SK-N-SH treated with all-trans-retinoic acid at 6 μM for 48 hours (cell line): ENCODE measurements around the gene TMEM135.

Source experiments
- ATAC-seq: fragments of 200-7000 bp; cut with Tn5 transposase; 3 replicates; pipeline ENCODE4 v1.9.1; 2020; ENCODE audit warnings: mild to moderate bottlenecking, moderate library complexity
- ARNTL ChIP-seq: fragments of 450-650 bp; formaldehyde crosslinking; IDR thresholded peaks from 2 replicates; pipeline ENCODE4 v1.5.0; 2020; ENCODE audit warnings: low read depth, mild to moderate bottlenecking, moderate library complexity, borderline replicate concordance
- BACH2 ChIP-seq: fragments of 250-450 bp; sonication (Bioruptor Pico); IDR thresholded peaks from 2 replicates; pipeline ENCODE4 v1.9.0; 2021; ENCODE audit warnings: mild to moderate bottlenecking, borderline replicate concordance
- CSDC2 ChIP-seq: fragments of 250-450 bp; sonication (Bioruptor Pico); IDR thresholded peaks from 2 replicates; pipeline ENCODE4 v1.5.0; 2020; ENCODE audit warnings: mild to moderate bottlenecking, moderate library complexity
- ESRRG ChIP-seq: fragments of 250-450 bp; sonication (Bioruptor Pico); IDR thresholded peaks from 2 replicates; pipeline ENCODE4 v1.6.1; 2021; ENCODE audit warnings: mild to moderate bottlenecking
- GLIS3 ChIP-seq: fragments of 250-450 bp; sonication (Bioruptor Pico); IDR thresholded peaks from 2 replicates; pipeline ENCODE4 v1.5.0; 2020; ENCODE audit warnings: mild to moderate bottlenecking, moderate library complexity
- ISL1 ChIP-seq: fragments of 250-450 bp; sonication (Bioruptor Pico); IDR thresholded peaks from 2 replicates; pipeline ENCODE4 v2.1.2; 2022; ENCODE audit warnings: mild to moderate bottlenecking, moderate library complexity
- OSR1 ChIP-seq: fragments of 250-450 bp; sonication (Bioruptor Pico); IDR thresholded peaks from 2 replicates; pipeline ENCODE4 v1.8.0; 2022; ENCODE audit warnings: moderate library complexity, mild to moderate bottlenecking, inconsistent platforms
- PPARA ChIP-seq: fragments of 250-450 bp; sonication (Bioruptor Pico); IDR thresholded peaks from 2 replicates; pipeline ENCODE4 v1.5.0; 2020; ENCODE audit warnings: mild to moderate bottlenecking, borderline replicate concordance
- RARB ChIP-seq: fragments of 250-450 bp; sonication (Bioruptor Pico); IDR thresholded peaks from 2 replicates; pipeline ENCODE4 v1.8.0; 2021; ENCODE audit warnings: mild to moderate bottlenecking, moderate library complexity
- SNAI2 ChIP-seq: fragments of 250-450 bp; sonication (Bioruptor Pico); IDR thresholded peaks from 2 replicates; pipeline ENCODE4 v1.5.0; 2020; ENCODE audit warnings: mild to moderate bottlenecking, moderate library complexity
- TCF4 ChIP-seq: fragments of 250-450 bp; sonication (Bioruptor Pico); IDR thresholded peaks from 2 replicates; pipeline ENCODE4 v1.8.0; 2021; ENCODE audit warnings: mild to moderate bottlenecking, moderate library complexity, borderline replicate concordance
- TOX ChIP-seq: fragments of 250-450 bp; sonication (Bioruptor Pico); IDR thresholded peaks from 2 replicates; pipeline ENCODE4 v1.8.0; 2021; ENCODE audit warnings: mild to moderate bottlenecking, moderate library complexity, borderline replicate concordance
- TSHZ2 ChIP-seq: fragments of 250-450 bp; sonication (Bioruptor Pico); IDR thresholded peaks from 2 replicates; pipeline ENCODE4 v1.5.0; 2020; ENCODE audit warnings: mild to moderate bottlenecking, moderate library complexity
- ZFP3 ChIP-seq: fragments of 250-450 bp; sonication (Bioruptor Pico); IDR thresholded peaks from 2 replicates; pipeline ENCODE4 v1.5.0; 2020; ENCODE audit warnings: mild to moderate bottlenecking, moderate library complexity
- ZFP30 ChIP-seq: fragments of 450-650 bp; formaldehyde crosslinking; IDR thresholded peaks from 2 replicates; pipeline ENCODE4 v1.5.0; 2022; ENCODE audit warnings: mild to moderate bottlenecking, moderate library complexity
- ZNF565 ChIP-seq: fragments of 450-650 bp; formaldehyde crosslinking; conservative IDR thresholded peaks from 2 replicates; pipeline ENCODE4 v1.5.0; 2020; ENCODE audit warnings: low read depth, mild to moderate bottlenecking, moderate library complexity
- ZNF70 ChIP-seq: fragments of 450-650 bp; formaldehyde crosslinking; IDR thresholded peaks from 2 replicates; pipeline ENCODE4 v1.5.0; 2020; ENCODE audit warnings: mild to moderate bottlenecking, moderate library complexity
- ZNF8 ChIP-seq: fragments of 450-650 bp; formaldehyde crosslinking; IDR thresholded peaks from 2 replicates; pipeline ENCODE4 v1.5.0; 2020; ENCODE audit warnings: mild to moderate bottlenecking, moderate library complexity
- TF ChIP-seq, protein P1 (sequence below): fragments of 250-450 bp; sonication (Bioruptor Pico); IDR thresholded peaks from 2 replicates; pipeline ENCODE4 v1.8.0; 2021; ENCODE audit warnings: low read depth, mild to moderate bottlenecking, moderate library complexity, borderline replicate concordance
- TF ChIP-seq, protein P2 (sequence below): fragments of 250-450 bp; sonication (Bioruptor Pico); IDR thresholded peaks from 2 replicates; pipeline ENCODE4 v1.5.1; 2021; ENCODE audit warnings: mild to moderate bottlenecking, moderate library complexity
- TF ChIP-seq, protein P3 (sequence below): fragments of 250-450 bp; sonication (Bioruptor Pico); IDR thresholded peaks from 2 replicates; pipeline ENCODE4 v1.8.0; 2020; ENCODE audit warnings: mild to moderate bottlenecking, moderate library complexity, borderline replicate concordance
- TF ChIP-seq, protein P4 (sequence below): fragments of 250-450 bp; sonication (Bioruptor Pico); IDR thresholded peaks from 2 replicates; pipeline ENCODE4 v1.5.1; 2020; ENCODE audit warnings: low read depth, mild to moderate bottlenecking, moderate library complexity

Gene TMEM135

DNA sequence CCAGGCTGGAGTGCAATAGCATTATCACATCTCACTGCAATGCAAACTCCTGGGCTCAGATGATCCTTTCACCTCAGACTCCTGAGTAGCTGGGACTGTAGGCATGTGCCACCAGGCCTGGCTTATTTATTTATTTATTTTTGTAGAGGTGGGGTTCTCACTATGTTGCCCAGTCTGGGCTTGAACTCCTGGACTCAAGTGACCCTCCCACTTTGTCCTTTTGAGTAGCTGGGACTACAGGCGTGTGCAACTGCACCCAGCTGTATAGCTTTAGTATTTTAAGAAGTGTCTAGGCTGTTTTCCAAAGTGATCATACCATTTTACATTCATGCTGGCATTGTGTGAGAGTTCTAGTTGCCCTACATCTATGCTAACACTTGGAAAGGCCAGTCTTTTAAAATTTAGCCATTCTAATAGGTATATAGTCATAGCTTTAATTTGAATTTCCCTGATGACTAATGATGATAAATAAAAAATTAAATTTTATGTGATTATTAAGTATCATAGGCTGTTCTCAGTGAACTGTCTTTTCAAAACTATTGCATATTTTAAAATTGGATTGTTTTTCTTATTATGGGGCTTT is 96.9 kb downstream of the TMEM135 start:
- TF ChIP-seq ZNF565 (CRISPR knock-in tag) (no peak), SNAI2 (CRISPR knock-in tag) (no peak), ZFP3 (CRISPR knock-in tag) (no peak), ARNTL (CRISPR knock-in tag) (no peak), GLIS3 (CRISPR knock-in tag) (no peak), TCF4 (CRISPR knock-in tag) (no peak), ESRRG (CRISPR knock-in tag) (no peak), CSDC2 (CRISPR knock-in tag) (no peak), BACH2 (CRISPR knock-in tag) (no peak), TSHZ2 (CRISPR knock-in tag) (no peak), PPARA (no peak), ZFP30 (CRISPR knock-in tag) (no peak), RARB (CRISPR knock-in tag) (no peak), ZNF8 (CRISPR knock-in tag) (no peak), TOX (no peak), OSR1 (CRISPR knock-in tag) (no peak)
- TF ChIP-seq, protein P1, sequence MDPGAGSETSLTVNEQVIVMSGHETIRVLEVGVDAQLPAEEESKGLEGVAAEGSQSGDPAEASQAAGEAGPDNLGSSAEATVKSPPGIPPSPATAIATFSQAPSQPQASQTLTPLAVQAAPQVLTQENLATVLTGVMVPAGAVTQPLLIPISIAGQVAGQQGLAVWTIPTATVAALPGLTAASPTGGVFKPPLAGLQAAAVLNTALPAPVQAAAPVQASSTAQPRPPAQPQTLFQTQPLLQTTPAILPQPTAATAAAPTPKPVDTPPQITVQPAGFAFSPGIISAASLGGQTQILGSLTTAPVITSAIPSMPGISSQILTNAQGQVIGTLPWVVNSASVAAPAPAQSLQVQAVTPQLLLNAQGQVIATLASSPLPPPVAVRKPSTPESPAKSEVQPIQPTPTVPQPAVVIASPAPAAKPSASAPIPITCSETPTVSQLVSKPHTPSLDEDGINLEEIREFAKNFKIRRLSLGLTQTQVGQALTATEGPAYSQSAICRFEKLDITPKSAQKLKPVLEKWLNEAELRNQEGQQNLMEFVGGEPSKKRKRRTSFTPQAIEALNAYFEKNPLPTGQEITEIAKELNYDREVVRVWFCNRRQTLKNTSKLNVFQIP (CRISPR knock-in tag), result no peak
- TF ChIP-seq, protein P2, sequence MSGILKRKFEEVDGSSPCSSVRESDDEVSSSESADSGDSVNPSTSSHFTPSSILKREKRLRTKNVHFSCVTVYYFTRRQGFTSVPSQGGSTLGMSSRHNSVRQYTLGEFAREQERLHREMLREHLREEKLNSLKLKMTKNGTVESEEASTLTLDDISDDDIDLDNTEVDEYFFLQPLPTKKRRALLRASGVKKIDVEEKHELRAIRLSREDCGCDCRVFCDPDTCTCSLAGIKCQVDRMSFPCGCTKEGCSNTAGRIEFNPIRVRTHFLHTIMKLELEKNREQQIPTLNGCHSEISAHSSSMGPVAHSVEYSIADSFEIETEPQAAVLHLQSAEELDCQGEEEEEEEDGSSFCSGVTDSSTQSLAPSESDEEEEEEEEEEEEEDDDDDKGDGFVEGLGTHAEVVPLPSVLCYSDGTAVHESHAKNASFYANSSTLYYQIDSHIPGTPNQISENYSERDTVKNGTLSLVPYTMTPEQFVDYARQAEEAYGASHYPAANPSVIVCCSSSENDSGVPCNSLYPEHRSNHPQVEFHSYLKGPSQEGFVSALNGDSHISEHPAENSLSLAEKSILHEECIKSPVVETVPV (CRISPR knock-in tag), result no peak
- TF ChIP-seq, protein P3, sequence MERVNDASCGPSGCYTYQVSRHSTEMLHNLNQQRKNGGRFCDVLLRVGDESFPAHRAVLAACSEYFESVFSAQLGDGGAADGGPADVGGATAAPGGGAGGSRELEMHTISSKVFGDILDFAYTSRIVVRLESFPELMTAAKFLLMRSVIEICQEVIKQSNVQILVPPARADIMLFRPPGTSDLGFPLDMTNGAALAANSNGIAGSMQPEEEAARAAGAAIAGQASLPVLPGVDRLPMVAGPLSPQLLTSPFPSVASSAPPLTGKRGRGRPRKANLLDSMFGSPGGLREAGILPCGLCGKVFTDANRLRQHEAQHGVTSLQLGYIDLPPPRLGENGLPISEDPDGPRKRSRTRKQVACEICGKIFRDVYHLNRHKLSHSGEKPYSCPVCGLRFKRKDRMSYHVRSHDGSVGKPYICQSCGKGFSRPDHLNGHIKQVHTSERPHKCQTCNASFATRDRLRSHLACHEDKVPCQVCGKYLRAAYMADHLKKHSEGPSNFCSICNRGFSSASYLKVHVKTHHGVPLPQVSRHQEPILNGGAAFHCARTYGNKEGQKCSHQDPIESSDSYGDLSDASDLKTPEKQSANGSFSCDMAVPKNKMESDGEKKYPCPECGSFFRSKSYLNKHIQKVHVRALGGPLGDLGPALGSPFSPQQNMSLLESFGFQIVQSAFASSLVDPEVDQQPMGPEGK, result no peak
- TF ChIP-seq, protein P4, sequence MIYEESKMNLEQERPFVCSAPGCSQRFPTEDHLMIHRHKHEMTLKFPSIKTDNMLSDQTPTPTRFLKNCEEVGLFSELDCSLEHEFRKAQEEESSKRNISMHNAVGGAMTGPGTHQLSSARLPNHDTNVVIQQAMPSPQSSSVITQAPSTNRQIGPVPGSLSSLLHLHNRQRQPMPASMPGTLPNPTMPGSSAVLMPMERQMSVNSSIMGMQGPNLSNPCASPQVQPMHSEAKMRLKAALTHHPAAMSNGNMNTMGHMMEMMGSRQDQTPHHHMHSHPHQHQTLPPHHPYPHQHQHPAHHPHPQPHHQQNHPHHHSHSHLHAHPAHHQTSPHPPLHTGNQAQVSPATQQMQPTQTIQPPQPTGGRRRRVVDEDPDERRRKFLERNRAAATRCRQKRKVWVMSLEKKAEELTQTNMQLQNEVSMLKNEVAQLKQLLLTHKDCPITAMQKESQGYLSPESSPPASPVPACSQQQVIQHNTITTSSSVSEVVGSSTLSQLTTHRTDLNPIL, result no peak
- no peak for ATAC-seq

DNA sequence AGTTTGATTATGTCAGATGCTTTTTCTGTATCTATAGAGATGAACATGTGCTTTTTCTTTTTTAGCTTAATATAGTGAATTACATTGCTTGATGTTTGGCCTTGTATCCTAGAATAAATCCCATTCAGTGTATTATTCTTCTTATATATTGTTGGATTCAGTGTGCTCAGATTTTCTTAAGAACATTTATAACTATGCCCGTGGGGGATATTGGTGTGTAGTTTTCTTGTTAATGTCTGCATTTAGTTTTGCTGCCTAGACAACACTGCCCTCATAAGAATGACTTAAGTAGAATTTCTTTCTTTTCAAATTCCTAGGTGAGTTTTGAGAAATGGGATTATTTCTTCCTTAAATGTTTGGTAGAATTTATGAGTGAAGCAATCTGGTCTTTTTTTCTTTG is 98.5 kb downstream of the TMEM135 start:
- no peak for ATAC-seq
- TF ChIP-seq ARNTL (CRISPR knock-in tag) (no peak), ZNF70 (CRISPR knock-in tag) (no peak), PPARA (no peak), TCF4 (CRISPR knock-in tag) (no peak), ISL1 (CRISPR knock-in tag) (no peak), TOX (no peak), SNAI2 (CRISPR knock-in tag) (no peak), ZFP30 (CRISPR knock-in tag) (no peak), ZFP3 (CRISPR knock-in tag) (no peak), GLIS3 (CRISPR knock-in tag) (no peak), ESRRG (CRISPR knock-in tag) (no peak), BACH2 (CRISPR knock-in tag) (no peak), CSDC2 (CRISPR knock-in tag) (no peak)
- TF ChIP-seq, protein P1 (CRISPR knock-in tag), result no peak
- TF ChIP-seq, protein P4, result no peak
- TF ChIP-seq, protein P3, result no peak
